GM23338 (cell line): Measurements from ENCODE around the gene SCN9A. TPM values are rescaled to one million over a fixed set of nuclear protein-coding genes. Genes with fewer than 3 reads are reported as not detected.

ENCODE experiments used
- ATAC-seq: fragments of 200-7000 bp; cut with Tn5 transposase; 3 replicates; pipeline ENCODE4 v1.9.1; 2020
- DNase-seq: peaks from one replicate; pipeline ENCODE4 v3.0.0-alpha.2; 2015; ENCODE audit warnings: low spot score
- H2AFZ ChIP-seq: fragments of 200-600 bp; sonication (generic); 2 replicates; pipeline ENCODE4 v1.8.0; 2016; ENCODE audit warnings: antibody characterized with exemption, mild to moderate bottlenecking, moderate library complexity
- H3F3A ChIP-seq: fragments of 200-600 bp; sonication (generic); replicated peaks from 2 replicates; pipeline ENCODE4 v1.8.0; 2017; ENCODE audit warnings: antibody characterized with exemption, mixed run types, low read depth
- H3K27ac ChIP-seq: fragments of 200-600 bp; sonication (generic); 2 replicates; pipeline ENCODE4 v1.6.1; 2016; ENCODE audit warnings: low read depth
- H3K27me3 ChIP-seq: fragments of 200-600 bp; sonication (generic); 2 replicates; pipeline ENCODE4 v1.8.0; 2016; ENCODE audit warnings: mild to moderate bottlenecking, mixed run types, moderate library complexity; ENCODE audit not compliant: insufficient read depth
- H3K36me3 ChIP-seq: fragments of 200-600 bp; sonication (generic); 2 replicates; pipeline ENCODE4 v1.8.0; 2016; ENCODE audit warnings: mild to moderate bottlenecking; ENCODE audit not compliant: insufficient read depth
- H3K4me1 ChIP-seq: fragments of 200-600 bp; sonication (generic); 2 replicates; pipeline ENCODE4 v1.8.0; 2016; ENCODE audit warnings: mild to moderate bottlenecking, moderate library complexity; ENCODE audit not compliant: insufficient read depth
- H3K4me2 ChIP-seq: fragments of 200-600 bp; sonication (generic); 2 replicates; pipeline ENCODE4 v1.7.1; 2017; ENCODE audit warnings: mixed run types
- H3K4me3 ChIP-seq: fragments of 200-600 bp; sonication (generic); 2 replicates; pipeline ENCODE4 v1.6.1; 2016; ENCODE audit warnings: mixed run types
- H3K79me2 ChIP-seq: fragments of 200-600 bp; sonication (generic); replicated peaks from 2 replicates; pipeline ENCODE4 v1.8.0; 2017; ENCODE audit warnings: mild to moderate bottlenecking; ENCODE audit not compliant: insufficient read depth
- H3K9me2 ChIP-seq: fragments of 200-600 bp; sonication (generic); 2 replicates; pipeline ENCODE4 v1.8.0; 2017; ENCODE audit not compliant: insufficient read depth
- H4K20me1 ChIP-seq: fragments of 200-600 bp; sonication (generic); replicated peaks from 2 replicates; pipeline ENCODE4 v1.8.0; 2017; ENCODE audit warnings: mild to moderate bottlenecking; ENCODE audit not compliant: insufficient read depth
- H3K27ac Mint-ChIP-seq: 2 replicates; pipeline ENCODE4 v1.8.0; 2020; ENCODE audit warnings: inconsistent platforms, mild to moderate bottlenecking, moderate library complexity, mixed read lengths
- H3K27me3 Mint-ChIP-seq: 3 replicates; pipeline ENCODE4 v1.8.0; 2022; ENCODE audit warnings: low read depth, mild to moderate bottlenecking, moderate library complexity, mixed read lengths, inconsistent platforms; ENCODE audit not compliant: insufficient read depth, poor library complexity
- H3K36me3 Mint-ChIP-seq: 3 replicates; pipeline ENCODE4 v1.8.0; 2021; ENCODE audit warnings: low read depth, mild to moderate bottlenecking, inconsistent platforms, moderate library complexity, mixed read lengths
- H3K4me1 Mint-ChIP-seq: 3 replicates; pipeline ENCODE4 v1.8.0; 2020; ENCODE audit warnings: mild to moderate bottlenecking, inconsistent platforms, mixed read lengths
- H3K4me3 Mint-ChIP-seq: 3 replicates; pipeline ENCODE4 v1.8.0; 2021; ENCODE audit warnings: moderate library complexity, mild to moderate bottlenecking, inconsistent platforms, mixed read lengths
- H3K9me3 Mint-ChIP-seq: 3 replicates; pipeline ENCODE4 v1.8.0; 2020; ENCODE audit warnings: moderate library complexity, mild to moderate bottlenecking, inconsistent platforms, mixed read lengths
- CREB1 ChIP-seq: fragments of 250-450 bp; sonication (Bioruptor Pico); IDR thresholded peaks from 2 replicates; pipeline ENCODE4 v1.5.0; 2020; ENCODE audit warnings: low read depth, mild to moderate bottlenecking, moderate library complexity
- CTCF ChIP-seq, 2 experiments: fragments of 200-600 bp in 1 of 2; sonication (generic) in 1 of 2; conservative IDR thresholded peaks; 2 replicates each; pipeline versions ENCODE4 v1.5.1 to v1.6.1; 2016 to 2017; ENCODE audit warnings: antibody characterized with exemption in 2 of 2, low read depth in 2 of 2, mild to moderate bottlenecking in 2 of 2, moderate library complexity in 1 of 2
- ETS1 ChIP-seq: IDR thresholded peaks from 2 replicates; pipeline ENCODE4 v1.6.1; 2016; ENCODE audit warnings: antibody characterized with exemption
- EZH2phosphoT487 ChIP-seq: fragments of 200-600 bp; sonication (generic); IDR thresholded peaks from one replicate; pipeline ENCODE4 v1.8.1; 2018; ENCODE audit warnings: antibody characterized with exemption; ENCODE audit not compliant: unreplicated experiment
- JUNB ChIP-seq: IDR thresholded peaks from one replicate; pipeline ENCODE4 v1.6.1; 2016; ENCODE audit warnings: antibody characterized with exemption; ENCODE audit not compliant: unreplicated experiment
- NANOG ChIP-seq: IDR thresholded peaks from 2 replicates; pipeline ENCODE4 v1.6.1; 2016; ENCODE audit warnings: antibody characterized with exemption, borderline replicate concordance
- REST ChIP-seq: IDR thresholded peaks from one replicate; pipeline ENCODE4 v1.6.1; 2018; ENCODE audit warnings: antibody characterized with exemption; ENCODE audit not compliant: unreplicated experiment
- STAT1 ChIP-seq: IDR thresholded peaks from one replicate; pipeline ENCODE4 v1.6.1; 2016; ENCODE audit warnings: antibody characterized with exemption; ENCODE audit not compliant: unreplicated experiment
- ZNF114 ChIP-seq: fragments of 250-450 bp; sonication (Bioruptor Pico); IDR thresholded peaks from 2 replicates; pipeline ENCODE4 v1.5.0; 2020; ENCODE audit warnings: mild to moderate bottlenecking, moderate library complexity
- ZNF331 ChIP-seq: fragments of 250-450 bp; sonication (Bioruptor Pico); IDR thresholded peaks from 2 replicates; pipeline ENCODE4 v1.5.0; 2020; ENCODE audit warnings: low read depth, mild to moderate bottlenecking, moderate library complexity
- polyA plus RNA-seq: library from polyadenylated mRNA; unstranded; fragments of >200 nt; fragmentation: Nextera tagmentation; extraction: Ambion mirVana; gene quantifications from 2 replicates; pipeline ENCODE4 v1.2.1, GENCODE V29; 2016
- total RNA-seq: library from RNA; depleted of rRNA; stranded (reverse); fragments of >200 nt; shearing (Covaris generic); gene quantifications from 2 replicates; pipeline ENCODE4 v1.2.3, GENCODE V29; 2014

The SCN9A gene
- total and polyA plus RNA-seq, 2 experiments from 2014 or later: 8.8 to 9.5 TPM

GRCh38 chr2:166230024-166230723 is 145.6 kb downstream of the SCN9A start:
- H3K27ac Mint-ChIP-seq: no peak overlapping the region
- no peak overlapping the region for H3K4me2 ChIP-seq

GRCh38 chr2:166229678-166230023 is 146.1 kb downstream of the SCN9A start:
- Histone ChIP-seq H3K4me2 (no peak overlapping the region), H3F3A (no peaks in the 10 kb centered on the region), H3K36me3 (no peaks in the 10 kb centered on the region), H3K4me3 (no peak overlapping the region), H4K20me1 (no peaks in the 10 kb centered on the region), H3K27me3 (no peaks in the 10 kb centered on the region), H3K79me2 (no peaks in the 10 kb centered on the region), H3K4me1 (no peaks in the 10 kb centered on the region), H2AFZ (no peak overlapping the region), H3K9me2 (no peaks in the 10 kb centered on the region), H3K27ac (no peak overlapping the region)
- H3K4me3 Mint-ChIP-seq: no peak overlapping the region
- no peak for TF ChIP-seq ZNF331 (CRISPR knock-in tag)
- H3K9me3 Mint-ChIP-seq: no peaks in the 10 kb centered on the region
- H3K27me3 Mint-ChIP-seq: no peaks in the 10 kb centered on the region
- no peak overlapping the region for H3K27ac Mint-ChIP-seq
- no peak for DNase-seq
- ATAC-seq: no peak
- H3K36me3 Mint-ChIP-seq: no peaks in the 10 kb centered on the region
- H3K4me1 Mint-ChIP-seq: peaks cover 6% of the 10 kb centered on the region; the same call in 2 of the 3 replicates

More at GRCh38 chr2:166230024-166230723, 145.6 kb downstream of the SCN9A start:
- DNase-seq (no peak), ATAC-seq (no peak)
- no peaks in the 10 kb centered on the region for H3K27me3 ChIP-seq
- no peaks in the 10 kb centered on the region for H3K79me2 ChIP-seq
- H3K4me1 ChIP-seq: no peaks in the 10 kb centered on the region
- no peak overlapping the region for H3K27ac ChIP-seq
- no peaks in the 10 kb centered on the region for H3K9me2 ChIP-seq
- H2AFZ ChIP-seq: no peak overlapping the region
- Mint-ChIP-seq H3K4me3 (no peak overlapping the region), H3K36me3 (no peaks in the 10 kb centered on the region), H3K9me3 (no peaks in the 10 kb centered on the region), H3K4me1 (peaks cover 6% of the 10 kb centered on the region; the same call in 2 of the 3 replicates), H3K27me3 (no peaks in the 10 kb centered on the region)
- no peak for TF ChIP-seq NANOG
- no peak for TF ChIP-seq REST
- H4K20me1 ChIP-seq: no peaks in the 10 kb centered on the region
- H3K36me3 ChIP-seq: no peaks in the 10 kb centered on the region
- no peak overlapping the region for H3K4me3 ChIP-seq
- H3F3A ChIP-seq: no peaks in the 10 kb centered on the region

- ATAC-seq (no peak), DNase-seq (no peak)
- no peaks in the 10 kb centered on the region for H3K27me3 ChIP-seq
- H3F3A ChIP-seq: no peaks in the 10 kb centered on the region
- no peaks in the 10 kb centered on the region for H3K4me1 Mint-ChIP-seq
- no peak overlapping the region for H2AFZ ChIP-seq
- no peaks in the 10 kb centered on the region for H3K27me3 Mint-ChIP-seq
- no peak overlapping the region for H3K4me3 ChIP-seq
- no peak overlapping the region for H3K27ac Mint-ChIP-seq
- no peak overlapping the region for H3K4me2 ChIP-seq
- no peaks in the 10 kb centered on the region for H3K4me1 ChIP-seq
- no peaks in the 10 kb centered on the region for H3K9me3 Mint-ChIP-seq
- no peaks in the 10 kb centered on the region for H3K36me3 Mint-ChIP-seq
- H4K20me1 ChIP-seq: no peaks in the 10 kb centered on the region
- H3K4me3 Mint-ChIP-seq: no peak overlapping the region
- no peaks in the 10 kb centered on the region for H3K36me3 ChIP-seq
- H3K27ac ChIP-seq: no peak overlapping the region
- no peaks in the 10 kb centered on the region for H3K79me2 ChIP-seq
- no peaks in the 10 kb centered on the region for H3K9me2 ChIP-seq
- TF ChIP-seq STAT1 (no peak), JUNB (no peak), CREB1 (CRISPR knock-in tag) (no peak), CTCF (conservative IDR thresholded peaks at IDR 0.05; ENCODE audit: low read depth in 2 of 2) (no peak), ETS1 (no peak), ZNF114 (CRISPR knock-in tag) (no peak), NANOG (no peak), ZNF331 (CRISPR knock-in tag) (no peak), EZH2phosphoT487 (no peak)
Measured at GRCh38 chr2:166224197-166224596, 151.5 kb downstream of the SCN9A start.
